HepG2 (cell line): ENCODE measurements around the gene BATF3. TPM values are rescaled to one million over a fixed set of nuclear protein-coding genes. Genes with fewer than 3 reads are reported as not detected.

Experiments used
- PITX1 ChIP-seq: sonication (generic); formaldehyde crosslinking; IDR thresholded peaks from 2 replicates; pipeline ENCODE4 v1.5.1; 2020; ENCODE audit warnings: mild to moderate bottlenecking, missing genetic modification reagents
- THAP9 ChIP-seq: sonication (generic); formaldehyde crosslinking; IDR thresholded peaks from 2 replicates; pipeline ENCODE4; 2020; ENCODE audit warnings: missing genetic modification reagents, mild to moderate bottlenecking, borderline replicate concordance
- XRCC5 ChIP-seq: fragments of 200-400 bp; formaldehyde crosslinking; optimal IDR thresholded peaks from 2 replicates; pipeline ENCODE3; 2017; ENCODE audit warnings: mild to moderate bottlenecking, low read length
- ZHX1 ChIP-seq: sonication (generic); formaldehyde crosslinking; IDR thresholded peaks from 2 replicates; pipeline ENCODE4 v1.8.1; 2022; ENCODE audit warnings: low read depth, mild to moderate bottlenecking, missing genetic modification reagents
- ZNF580 ChIP-seq: IDR thresholded peaks from 2 replicates; pipeline ENCODE4 v1.6.1; 2016; ENCODE audit warnings: low read depth, borderline replicate concordance
- ZSCAN21 ChIP-seq: sonication (generic); formaldehyde crosslinking; IDR thresholded peaks from 2 replicates; pipeline ENCODE4 v1.8.0; 2022; ENCODE audit warnings: mild to moderate bottlenecking, missing genetic modification reagents, moderate library complexity, borderline replicate concordance
- polyA plus RNA-seq, 8 experiments: library from polyadenylated mRNA; depleted of rRNA in 3 of 8; stranded (reverse) in 7 of 8; unstranded in 1 of 8; fragments of >200 nt; fragmentation: Illumina TruSeq in 4 of 8; extraction: Trizol in 4 of 8; gene quantifications; 2 replicates each; pipeline versions ENCODE4 v1.2.1 to v1.2.3, GENCODE V29; 2011 to 2016; ENCODE audit warnings: low read depth in 4 of 8, missing spikeins in 1 of 8, mixed read lengths in 1 of 8; ENCODE audit not compliant: insufficient read depth in 1 of 8
- total RNA-seq, 5 experiments: library from RNA; depleted of rRNA; stranded (reverse); fragments of >200 nt; fragmentation: Illumina TruSeq; extraction: Trizol; gene quantifications; 2 replicates each; pipeline ENCODE4 v1.2.3, GENCODE V29; 2016; ENCODE audit warnings: low read depth in 1 of 5

Gene BATF3
- total and polyA plus RNA-seq, 2 of the 13 experiments (the other 11 are each of a cell fraction or from before 2014, with no cell fraction given) = 0.13 TPM; not detected in 1

GRCh38 chr1:212699104-212699624 is 476 bp downstream of the BATF3 start (continued):
- peak; percentile 54; the same call in 1 of the 2 replicates for TF ChIP-seq THAP9 (CRISPR knock-in tag)
- TF ChIP-seq ZNF580 (CRISPR knock-in tag) = 0 out of 2 replicates have a peak, but pooled peaks have one; percentile 51
- peak; percentile 13 for TF ChIP-seq XRCC5
- no peak for TF ChIP-seq PITX1 (CRISPR knock-in tag)
- TF ChIP-seq ZHX1 (CRISPR knock-in tag) = no peak
- TF ChIP-seq ZSCAN21 (CRISPR knock-in tag) = 0 out of 2 replicates have a peak, but pooled peaks have one; percentile 17
